OCI-LY3 (cell line): ENCODE data around the gene EYA4.

ENCODE experiments used
- EZH2phosphoT487 ChIP-seq: fragments of 200-600 bp; shearing (Covaris generic); IDR thresholded peaks from 2 replicates; pipeline ENCODE4 v1.6.1; 2018; ENCODE audit warnings: antibody characterized with exemption, mixed run types, low read depth
- TF ChIP-seq, protein P1 (sequence below): fragments of 200-600, 300-600 bp; sonication (generic); IDR thresholded peaks from 2 replicates; pipeline ENCODE4 v1.5.1; 2014; ENCODE audit warnings: antibody characterized with exemption, low read length, low read depth

DNA sequence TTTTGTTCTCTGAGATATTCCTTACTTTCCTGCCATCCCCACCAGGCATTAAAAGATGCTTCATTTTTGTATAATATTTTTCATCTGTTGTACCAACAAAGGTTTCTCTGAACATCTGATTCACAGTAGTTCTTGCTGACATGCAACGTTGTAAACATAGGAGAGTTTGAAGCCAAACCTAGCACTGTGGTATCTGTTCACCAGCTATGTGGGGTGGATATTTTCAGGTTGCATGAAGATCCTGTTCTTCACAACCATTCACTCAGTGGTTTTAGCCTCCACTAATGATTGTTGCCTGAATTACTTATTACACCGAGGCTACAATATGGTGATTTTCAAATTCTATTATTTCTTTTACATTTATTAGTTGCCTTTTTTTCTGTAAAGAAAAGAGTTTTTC, 56.5 kb downstream of the EYA4 start:
- TF ChIP-seq, protein P1, sequence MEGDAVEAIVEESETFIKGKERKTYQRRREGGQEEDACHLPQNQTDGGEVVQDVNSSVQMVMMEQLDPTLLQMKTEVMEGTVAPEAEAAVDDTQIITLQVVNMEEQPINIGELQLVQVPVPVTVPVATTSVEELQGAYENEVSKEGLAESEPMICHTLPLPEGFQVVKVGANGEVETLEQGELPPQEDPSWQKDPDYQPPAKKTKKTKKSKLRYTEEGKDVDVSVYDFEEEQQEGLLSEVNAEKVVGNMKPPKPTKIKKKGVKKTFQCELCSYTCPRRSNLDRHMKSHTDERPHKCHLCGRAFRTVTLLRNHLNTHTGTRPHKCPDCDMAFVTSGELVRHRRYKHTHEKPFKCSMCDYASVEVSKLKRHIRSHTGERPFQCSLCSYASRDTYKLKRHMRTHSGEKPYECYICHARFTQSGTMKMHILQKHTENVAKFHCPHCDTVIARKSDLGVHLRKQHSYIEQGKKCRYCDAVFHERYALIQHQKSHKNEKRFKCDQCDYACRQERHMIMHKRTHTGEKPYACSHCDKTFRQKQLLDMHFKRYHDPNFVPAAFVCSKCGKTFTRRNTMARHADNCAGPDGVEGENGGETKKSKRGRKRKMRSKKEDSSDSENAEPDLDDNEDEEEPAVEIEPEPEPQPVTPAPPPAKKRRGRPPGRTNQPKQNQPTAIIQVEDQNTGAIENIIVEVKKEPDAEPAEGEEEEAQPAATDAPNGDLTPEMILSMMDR = no peak
- TF ChIP-seq EZH2phosphoT487 = no peak
